ENCODE data around the gene GK2.

GK2 gene

GRCh38 chr4:79390890-79391289 lies 17.1 kb downstream of the GK2 start:
- DNase-seq (ENCODE audit: low read depth in 1 of 2, low spot score in 1 of 2), result no peak

DNA sequence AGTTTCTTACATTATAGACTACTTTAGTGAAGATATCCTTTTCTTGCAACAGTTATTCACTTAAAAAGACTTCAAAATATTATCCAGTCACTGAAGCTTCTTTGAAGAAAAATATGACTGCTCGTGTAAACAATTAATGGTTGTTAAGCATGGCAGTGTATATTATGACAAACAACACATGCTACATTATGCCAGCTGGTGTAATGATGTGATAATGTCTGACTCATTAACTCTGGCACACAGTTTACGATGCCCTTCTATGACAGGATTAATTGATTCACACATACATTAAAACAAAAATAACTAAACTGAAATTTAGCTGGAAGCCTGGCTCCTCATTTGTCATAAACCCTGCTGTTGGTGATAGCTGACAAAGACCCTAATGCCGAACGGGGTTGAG lies 22.4 kb downstream of the GK2 start:
- no peak for DNase-seq (ENCODE audit: low read depth in 1 of 2, low spot score in 1 of 2)

GRCh38 chr4:79381161-79381560 lies 26.9 kb downstream of the GK2 start:
- no peak for DNase-seq (ENCODE audit: low read depth in 1 of 2, low spot score in 1 of 2)

DNA sequence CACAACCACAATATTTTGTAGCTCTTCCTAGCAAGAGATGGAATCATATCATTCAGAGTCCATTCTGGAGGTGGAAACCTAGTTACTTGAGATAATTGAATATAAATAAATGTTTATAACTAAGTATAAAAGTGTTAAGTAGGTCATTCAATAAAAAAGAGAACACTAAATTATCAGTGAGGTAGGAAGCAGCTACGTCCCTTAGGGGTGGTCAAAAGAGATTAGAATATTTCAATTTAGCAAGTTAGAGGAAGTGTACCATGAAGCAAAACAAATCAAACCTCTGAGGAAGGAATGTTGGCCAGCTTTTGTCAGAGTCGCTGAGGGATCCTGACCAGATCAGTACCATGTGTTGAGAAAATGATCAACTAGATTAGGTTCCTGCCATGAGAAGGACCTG lies 38.0 kb downstream of the GK2 start:
- no peak for DNase-seq (ENCODE audit: low read depth in 1 of 2, low spot score in 1 of 2)

DNA sequence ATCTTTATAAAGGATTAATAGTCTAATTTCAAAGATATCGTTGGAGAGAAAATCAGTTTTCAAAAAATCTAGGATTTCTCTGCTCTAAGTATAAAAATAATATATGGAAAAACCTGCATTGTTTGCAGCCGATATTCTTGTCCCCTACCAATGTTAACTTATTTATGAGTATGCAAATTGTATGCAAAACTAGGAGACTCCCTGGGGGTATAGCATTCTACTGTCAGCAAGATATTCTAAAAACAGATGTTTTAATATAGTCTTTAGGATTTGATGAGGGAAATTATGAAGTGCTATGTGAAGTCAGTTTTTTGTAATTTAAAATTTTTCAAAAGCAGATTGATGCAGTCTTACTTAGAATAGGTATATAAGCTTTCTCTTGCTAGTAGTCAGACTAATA lies 40.9 kb downstream of the GK2 start:
- DNase-seq (ENCODE audit: low read depth in 1 of 2, low spot score in 1 of 2), result no peak

DNA sequence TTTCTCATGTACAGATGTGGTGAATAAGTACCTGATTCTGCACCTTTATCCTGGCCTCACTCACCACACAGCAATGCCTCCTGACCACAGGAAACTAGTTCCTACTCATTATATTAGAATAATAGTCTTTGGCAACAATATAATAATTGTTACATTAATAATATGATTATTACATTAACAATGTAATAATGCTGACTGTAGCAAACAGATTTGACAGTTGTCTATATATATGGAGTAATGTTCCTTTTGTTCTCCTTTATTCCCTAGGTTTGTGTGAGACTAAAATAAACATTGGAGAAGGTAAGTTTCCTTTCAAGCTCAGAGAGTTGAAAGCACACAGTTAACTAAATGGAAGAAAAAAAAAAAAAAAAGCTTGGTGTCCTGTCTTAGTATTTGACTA lies 41.6 kb downstream of the GK2 start:
- no peak for DNase-seq (ENCODE audit: low read depth in 1 of 2, low spot score in 1 of 2)

DNA sequence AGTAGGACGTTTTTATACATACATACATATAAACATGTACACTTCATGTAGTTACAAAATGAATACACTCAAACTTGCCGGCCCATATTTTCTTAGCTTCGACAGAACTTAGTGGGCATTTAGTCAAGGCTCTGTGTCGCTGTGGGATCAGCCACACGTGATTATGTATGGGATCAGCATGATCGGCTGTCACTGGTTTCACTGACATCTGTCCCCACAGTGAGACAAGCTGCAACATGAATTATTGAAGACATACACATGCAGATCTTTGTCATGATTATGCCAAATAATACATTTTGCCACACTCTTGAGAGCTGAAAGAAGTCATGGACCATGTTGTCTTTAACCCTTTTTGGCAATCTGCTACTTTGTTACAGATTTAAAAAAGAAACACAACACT lies 44.0 kb downstream of the GK2 start:
- DNase-seq (ENCODE audit: low read depth in 1 of 2, low spot score in 1 of 2), result no peak

GRCh38 chr4:79362626-79363025 lies 45.4 kb downstream of the GK2 start:
- no peak for DNase-seq (ENCODE audit: low read depth in 1 of 2, low spot score in 1 of 2)

DNA sequence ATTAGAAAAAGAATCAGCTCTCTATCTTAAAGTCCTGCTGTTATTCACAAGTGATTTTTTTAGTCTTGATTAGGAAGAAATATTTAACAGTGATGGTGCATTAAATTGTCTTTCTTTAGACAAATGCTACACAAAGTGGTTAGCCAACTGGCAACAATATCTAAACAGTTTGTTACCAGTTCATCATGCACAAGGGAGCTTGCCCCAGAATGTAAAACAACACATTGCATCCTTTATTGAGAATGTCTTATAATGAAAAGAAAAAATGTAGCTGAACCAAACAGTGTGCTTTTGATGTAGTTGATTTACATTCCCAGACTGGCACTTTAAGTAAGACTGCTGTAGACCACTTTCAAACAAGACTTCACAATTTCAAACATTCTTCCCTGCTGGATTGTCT lies 48.0 kb downstream of the GK2 start:
- DNase-seq (ENCODE audit: low read depth in 1 of 2, low spot score in 1 of 2), result no peak

DNA sequence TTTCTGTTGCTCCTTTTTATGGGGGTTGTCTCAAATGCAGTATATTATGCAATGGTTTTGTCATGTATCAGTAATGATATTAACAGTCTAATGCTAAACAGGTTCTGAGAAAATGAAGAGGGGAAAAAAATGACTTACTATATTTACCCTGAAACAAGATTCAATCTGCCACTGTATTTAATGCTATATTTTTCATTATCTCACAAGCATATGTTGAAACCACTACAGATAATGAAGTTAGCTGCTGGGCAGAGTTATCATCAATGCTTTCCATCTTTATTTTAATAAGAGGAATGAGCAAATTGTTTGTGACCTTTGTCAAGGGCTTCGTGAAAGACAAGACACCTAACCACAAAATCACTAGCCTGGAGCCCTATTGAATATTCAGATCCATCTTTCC lies 49.6 kb downstream of the GK2 start:
- DNase-seq (ENCODE audit: low read depth in 1 of 2, low spot score in 1 of 2), result no peak

DNA sequence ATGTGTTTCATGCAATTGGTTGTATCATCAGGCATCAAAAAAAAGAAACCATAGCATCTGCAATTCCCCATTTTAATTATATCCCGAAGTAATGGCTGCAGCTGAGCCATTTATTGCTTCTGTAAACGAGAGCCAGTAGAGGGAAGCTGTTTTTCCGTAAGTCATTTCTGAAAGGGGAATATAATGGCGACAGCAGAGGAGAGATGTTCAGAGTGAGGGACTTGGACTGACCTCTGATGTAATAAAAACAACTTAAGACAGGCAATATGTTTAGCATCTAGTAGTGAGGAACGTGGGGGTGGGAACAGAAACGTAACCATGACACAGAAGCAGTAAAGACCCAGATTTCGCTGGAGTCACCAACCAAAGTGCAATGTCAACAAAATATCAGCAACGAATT lies 50.7 kb downstream of the GK2 start:
- no peak for DNase-seq (ENCODE audit: low read depth in 1 of 2, low spot score in 1 of 2)

Measured in stimulated activated CD4-positive, alpha-beta T cell treated with anti-CD3 and anti-CD28 coated beads, Interleukin-15, amount 100 ng/mL, for 1 hour (primary cell).